Colonic mucosa (tissue), 4 donors: ENCODE data around the gene ZNF407. TPM values are rescaled to one million over a fixed set of nuclear protein-coding genes. Genes with fewer than 3 reads are reported as not detected.

Experiments
- DNase-seq: peaks from one replicate; pipeline ENCODE4 v3.0.0-alpha.2; 2020
- H3K27ac ChIP-seq: fragments of 200-600 bp; one replicate; pipeline ENCODE4 v1.8.0; 2021
- H3K27me3 ChIP-seq: fragments of 200-600 bp; one replicate; pipeline ENCODE4 v1.8.0; 2021
- H3K36me3 ChIP-seq: fragments of 200-600 bp; one replicate; pipeline ENCODE4 v1.8.0; 2021
- H3K4me1 ChIP-seq: fragments of 200-600 bp; one replicate; pipeline ENCODE4 v1.8.0; 2021; ENCODE audit warnings: mild to moderate bottlenecking
- H3K4me3 ChIP-seq: fragments of 200-600 bp; one replicate; pipeline ENCODE4 v1.8.0; 2021
- H3K9ac ChIP-seq, 2 donors: one replicate each; pipeline ENCODE4 v1.7.0; 2013; ENCODE audit warnings: control low read depth in 2 of 2, low read depth in 2 of 2, low read length in 2 of 2
- H3K9me3 ChIP-seq: fragments of 200-600 bp; one replicate; pipeline ENCODE4 v1.8.0; 2021
- CTCF ChIP-seq: fragments of 200-600 bp; IDR thresholded peaks from one replicate; pipeline ENCODE4 v1.8.0; 2022; ENCODE audit warnings: antibody characterized with exemption, mild to moderate bottlenecking
- intact Hi-C: fragments of 100-400 bp; cut with DNase I; formaldehyde crosslinking; loops from one replicate; pipeline ENCODE4 v1.14.1; 2022
- total RNA-seq, 2 donors: library from RNA; stranded (reverse); fragmentation: NEBNext Ultra II Directional in 1 of 2; extraction: Animal tissue kit (Norgen Biotek cat#: 25700) in 1 of 2; gene quantifications; one replicate each; pipeline ENCODE4 v1.2.1, GENCODE V29; 2021
- donor health status: healthy.
- donor health status: DM: no; HTN: no; CAD: no.
- donor health status: DM: no; HTN: no; CAD: no.

ZNF407 gene
- total RNA-seq, 2 donors from 2014 or later, result 8.1 to 13.1 TPM

GRCh38 chr18:74682991-74683297 is 85.3 kb downstream of the ZNF407 start:
- no peak for DNase-seq
- H3K9me3 ChIP-seq, result no peaks in the 10 kb centered on the region
- H3K27ac ChIP-seq, result no peak overlapping the region
- no peaks in the 10 kb centered on the region for H3K4me1 ChIP-seq
- no peaks in the 10 kb centered on the region for H3K27me3 ChIP-seq
- no peak overlapping the region for H3K4me3 ChIP-seq
- no peak overlapping the region for H3K9ac ChIP-seq
- intact Hi-C loops, result no loop called here
- no peak for TF ChIP-seq CTCF
- H3K36me3 ChIP-seq, result no peaks in the 10 kb centered on the region

- H3K9me3 ChIP-seq, result no peaks in the 10 kb centered on the region
- H3K4me1 ChIP-seq, result no peaks in the 10 kb centered on the region
- DNase-seq, result no peak
- intact Hi-C loops, result no loop called here
- no peaks in the 10 kb centered on the region for H3K27me3 ChIP-seq
- TF ChIP-seq CTCF, result no peak
- no peak overlapping the region for H3K9ac ChIP-seq
- no peak overlapping the region for H3K27ac ChIP-seq
- H3K4me3 ChIP-seq, result no peak overlapping the region
- no peaks in the 10 kb centered on the region for H3K36me3 ChIP-seq
These were observed 85.9 kb downstream of the ZNF407 start for GRCh38 chr18:74683573-74683972.

- H3K27ac ChIP-seq, result no peak overlapping the region
These were observed 91.6 kb downstream of the ZNF407 start for GRCh38 chr18:74689251-74689650.

GRCh38 chr18:74692367-74693013 is 94.8 kb downstream of the ZNF407 start:
- H3K4me3 ChIP-seq, result no peak overlapping the region
- intact Hi-C loops, result no loop called here
- H3K27ac ChIP-seq, result no peak overlapping the region
- TF ChIP-seq CTCF, result no peak
- no peaks in the 10 kb centered on the region for H3K27me3 ChIP-seq
- H3K4me1 ChIP-seq, result no peaks in the 10 kb centered on the region
- H3K9ac ChIP-seq, result no peak overlapping the region
- no peak for DNase-seq
- H3K9me3 ChIP-seq, result no peaks in the 10 kb centered on the region
- no peaks in the 10 kb centered on the region for H3K36me3 ChIP-seq

More at GRCh38 chr18:74689251-74689650, 91.6 kb downstream of the ZNF407 start:
- TF ChIP-seq CTCF, result no peak
- intact Hi-C loops, result no loop called here
- Histone ChIP-seq H3K4me1 (no peaks in the 10 kb centered on the region), H3K9ac (no peak overlapping the region), H3K4me3 (no peak overlapping the region), H3K27me3 (no peaks in the 10 kb centered on the region), H3K9me3 (no peaks in the 10 kb centered on the region), H3K36me3 (no peaks in the 10 kb centered on the region)
- no peak for DNase-seq

- H3K27ac ChIP-seq, result no peak overlapping the region
- no peak overlapping the region for H3K4me3 ChIP-seq
- no peaks in the 10 kb centered on the region for H3K4me1 ChIP-seq
- no peak for DNase-seq
- intact Hi-C loops, result no loop called here
- H3K27me3 ChIP-seq, result no peaks in the 10 kb centered on the region
- no peak overlapping the region for H3K9ac ChIP-seq
- H3K9me3 ChIP-seq, result no peaks in the 10 kb centered on the region
- H3K36me3 ChIP-seq, result no peaks in the 10 kb centered on the region
- TF ChIP-seq CTCF, result no peak
These were observed 96.8 kb downstream of the ZNF407 start for GRCh38 chr18:74694436-74694835.
